ENCODE measurements around the gene ZNF616. TPM values are rescaled to one million over a fixed set of nuclear protein-coding genes. Genes with fewer than 3 reads are reported as not detected.

Gene ZNF616
- 7.1 and 21.1 TPM in 2 replicates for total RNA-seq

DNA sequence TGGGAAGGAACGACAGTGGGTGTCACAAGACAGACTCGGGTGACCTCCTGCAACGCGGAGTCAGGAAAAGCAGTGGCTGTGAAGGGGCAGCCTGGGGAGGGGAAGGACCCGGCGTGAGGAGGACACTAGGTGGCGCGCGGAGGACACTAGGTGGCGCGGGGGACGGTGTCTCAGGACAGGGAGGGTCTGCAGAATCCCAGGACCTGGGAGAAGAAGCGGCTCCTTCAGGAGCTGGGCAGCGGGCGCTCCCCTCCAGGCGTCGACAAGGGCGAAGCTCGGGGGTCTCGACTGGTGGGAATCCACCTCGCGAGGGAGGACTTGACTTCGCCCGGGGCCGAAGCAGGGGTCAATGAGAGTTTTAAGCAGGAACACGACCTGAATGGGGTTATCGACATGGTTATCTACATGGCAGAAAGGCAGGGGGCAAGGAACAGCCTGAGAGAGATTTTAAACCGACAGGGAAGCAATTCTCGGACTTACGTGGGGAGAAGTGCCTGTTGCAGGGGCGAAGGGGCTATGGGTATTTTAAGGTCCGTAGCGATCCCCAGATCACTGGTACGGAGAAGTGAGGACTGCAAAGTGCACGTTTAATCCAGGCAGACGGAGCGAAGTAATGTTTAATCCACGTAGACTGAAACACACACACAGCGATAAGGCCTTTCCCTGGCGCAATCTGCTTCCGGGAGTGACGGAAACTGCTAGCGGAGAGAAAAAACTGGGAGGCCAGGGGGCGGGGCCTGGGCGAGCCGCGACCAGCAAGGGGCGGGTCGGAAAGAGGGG, at the start of gene ZNF616:
TSS of gene ZNF616 (minus strand) at position 687 of the 780 bp plus-strand sequence. CDS start 9,426 bp downstream, outside the sequence.

DNA sequence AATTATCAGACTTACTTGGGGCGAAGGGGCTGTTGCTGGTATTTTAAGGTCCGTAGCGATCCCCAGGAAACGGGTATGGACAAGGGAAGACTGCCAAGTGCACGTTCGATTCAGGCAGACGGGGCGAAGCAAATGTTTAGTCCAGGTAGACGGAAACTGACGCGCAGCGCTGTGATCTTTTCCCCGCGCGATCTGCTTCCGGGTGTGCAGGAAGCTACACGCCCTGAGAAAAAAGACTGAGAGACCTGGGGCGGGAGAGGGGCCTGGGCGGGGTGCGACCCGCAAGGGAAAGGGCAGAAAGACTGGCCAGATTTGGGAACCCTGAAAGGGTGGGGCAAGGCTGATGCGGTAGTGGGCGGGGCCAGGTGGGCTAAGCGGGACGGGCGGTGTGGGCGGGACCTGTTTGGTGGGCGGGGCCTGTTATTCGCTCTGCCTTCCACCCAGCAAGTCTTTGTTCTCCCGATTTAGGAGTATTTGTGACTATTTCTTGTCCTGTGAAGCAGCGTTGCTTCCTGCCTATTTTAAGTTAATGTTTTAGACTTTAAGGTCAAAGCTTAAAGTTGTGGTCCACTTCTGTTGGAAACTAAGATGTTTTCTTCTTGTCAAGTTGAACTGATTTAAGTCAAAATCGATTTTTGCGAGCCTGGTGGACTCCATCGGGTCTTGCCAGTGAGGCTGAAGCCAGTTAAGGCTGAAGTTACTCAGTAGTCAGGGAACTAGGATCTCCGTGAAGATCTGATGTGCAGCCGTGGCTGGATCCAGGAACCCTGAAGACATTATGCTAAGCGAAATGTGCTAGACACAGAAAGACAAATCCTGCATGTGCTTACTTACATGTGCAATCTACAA, 31.8 kb upstream of the ZNF616 start, which contains the start of gene ZNF836:
TSS of gene ZNF836 (minus strand) at position 301 of the 849 bp plus-strand sequence. CDS start 3,549 bp downstream, outside the sequence.

DNA sequence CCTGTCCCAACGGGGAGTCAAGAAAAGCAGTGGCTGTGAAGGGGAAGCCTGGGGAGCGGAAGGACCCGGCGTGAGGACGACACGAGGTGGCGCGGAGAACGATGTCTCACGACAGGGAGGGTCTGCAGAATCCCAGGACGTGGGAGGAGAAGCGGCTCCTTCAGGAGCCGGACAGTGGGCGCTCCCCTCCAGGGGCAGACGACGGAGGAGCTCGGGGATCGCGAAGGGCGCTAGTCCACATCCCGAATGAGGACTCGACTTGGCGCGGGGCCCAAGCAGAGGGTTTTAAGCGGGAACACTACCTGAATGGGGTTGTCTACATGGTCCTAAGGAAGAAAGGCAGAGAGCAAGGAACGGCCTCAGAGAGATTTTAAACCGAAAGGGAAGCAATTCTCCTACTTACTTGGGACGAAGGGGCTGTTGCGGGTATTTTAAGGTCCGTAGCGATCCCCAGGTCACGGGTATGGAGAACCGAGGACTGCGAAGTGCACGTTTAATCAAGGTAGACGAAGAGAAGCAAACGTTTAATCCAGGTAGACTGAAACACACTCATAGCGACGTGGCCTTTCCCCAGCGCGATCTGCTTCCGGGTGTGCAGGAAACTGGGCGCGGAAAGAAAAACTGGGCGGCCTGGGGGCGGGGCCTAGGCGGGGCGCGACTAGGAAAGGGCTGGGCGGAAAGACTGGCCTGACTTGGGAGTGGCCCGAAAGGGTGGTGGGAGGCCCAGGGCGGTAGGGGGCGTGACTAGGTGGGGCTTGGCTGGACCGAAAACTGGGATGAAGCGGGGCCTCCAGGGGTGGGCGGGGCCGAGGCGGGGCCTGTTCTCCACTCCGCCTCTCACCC, 44.3 kb downstream of the ZNF616 start, which contains the start of gene ZNF841:
TSS of gene ZNF841 (minus strand) at position 594 of the 843 bp plus-strand sequence. CDS start 10,964 bp downstream, outside the sequence.

Other genes starting within 250 kb of the ZNF616 start
- gene ZNF649, start 234.9 kb downstream of the ZNF616 start, total RNA-seq = 5.3 and 8.1 TPM in 2 replicates
- 2.4 and 2.8 TPM in 2 replicates for gene ZNF613, start 212.5 kb downstream of the ZNF616 start, total RNA-seq
- gene ZNF350, start 153.1 kb downstream of the ZNF616 start, total RNA-seq = 3.0 and 4.0 TPM in 2 replicates
- gene ZNF615, start 131.7 kb downstream of the ZNF616 start, total RNA-seq = 7.8 and 21.4 TPM in 2 replicates
- gene ZNF614, start 111.6 kb downstream of the ZNF616 start, total RNA-seq = 6.0 and 8.9 TPM in 2 replicates
- 1.4 and 2.3 TPM in 2 replicates for gene ZNF432, start 91.1 kb downstream of the ZNF616 start, total RNA-seq
- 7.2 and 12.4 TPM in 2 replicates for gene ZNF841, start 44.2 kb downstream of the ZNF616 start, total RNA-seq
- 3.1 and 10.3 TPM in 2 replicates for gene ZNF836, start 31.7 kb upstream of the ZNF616 start, total RNA-seq
- gene PPP2R1A, start 50.1 kb upstream of the ZNF616 start, total RNA-seq = 154 and 195 TPM in 2 replicates
- 7.1 and 10.2 TPM in 2 replicates for gene ZNF766, start 129.6 kb upstream of the ZNF616 start, total RNA-seq
- gene ZNF480, start 157.2 kb upstream of the ZNF616 start, total RNA-seq = 5.5 and 8.8 TPM in 2 replicates
- gene ZNF610, start 196.3 kb upstream of the ZNF616 start, total RNA-seq = 1.8 and 2.9 TPM in 2 replicates
- 11.6 and 25.1 TPM in 2 replicates for gene ZNF880, start 230.0 kb upstream of the ZNF616 start, total RNA-seq